ENCODE results near the gene WDR49.
"Not testable (repeated sequence)": the region's sequence is repeated elsewhere in the genome, so short reads cannot be mapped to it uniquely, and the experiment has no call there.

WDR49 gene

GRCh38 chr3:167615030-167615429 is 38.7 kb downstream of the WDR49 start:
- FAIRE-seq: no peak
- no peak for DNase-seq (ENCODE audit: insufficient read length, low spot score)

GRCh38 chr3:167614196-167614595 is 39.5 kb downstream of the WDR49 start:
- FAIRE-seq; DNase-seq (ENCODE audit: insufficient read length, low spot score): not testable (repeated sequence)

GRCh38 chr3:167611718-167612117 is 42.0 kb downstream of the WDR49 start:
- DNase-seq (ENCODE audit: insufficient read length, low spot score): no peak
- no peak for FAIRE-seq

- FAIRE-seq: no peak
Measured at GRCh38 chr3:167609156-167609555, 44.6 kb downstream of the WDR49 start.

GRCh38 chr3:167606836-167607235 is 46.9 kb downstream of the WDR49 start:
- FAIRE-seq (no peak), DNase-seq (ENCODE audit: insufficient read length, low spot score) (no peak)

More at GRCh38 chr3:167609156-167609555, 44.6 kb downstream of the WDR49 start:
- DNase-seq (ENCODE audit: insufficient read length, low spot score): no peak

GRCh38 chr3:167605871-167606270 is 47.9 kb downstream of the WDR49 start:
- no peak for FAIRE-seq
- no peak for DNase-seq (ENCODE audit: insufficient read length, low spot score)

GRCh38 chr3:167602041-167602440 is 51.7 kb downstream of the WDR49 start:
- DNase-seq (ENCODE audit: insufficient read length, low spot score) (no peak), FAIRE-seq (no peak)

- no peak for FAIRE-seq
- DNase-seq (ENCODE audit: insufficient read length, low spot score): no peak
Measured at GRCh38 chr3:167587651-167588050, 66.1 kb downstream of the WDR49 start.

GRCh38 chr3:167575000-167575600 is 78.6 kb downstream of the WDR49 start:
- FAIRE-seq (no peak), DNase-seq (ENCODE audit: insufficient read length, low spot score) (no peak)

- FAIRE-seq (no peak), DNase-seq (ENCODE audit: insufficient read length, low spot score) (no peak)
Measured at GRCh38 chr3:167572991-167573390, 80.8 kb downstream of the WDR49 start.

- no peak for FAIRE-seq
- DNase-seq (ENCODE audit: insufficient read length, low spot score): no peak
Measured at GRCh38 chr3:167568634-167569033, 85.1 kb downstream of the WDR49 start.

GRCh38 chr3:167565489-167565888 is 88.3 kb downstream of the WDR49 start:
- DNase-seq (ENCODE audit: insufficient read length, low spot score) (no peak), FAIRE-seq (no peak)

- DNase-seq (ENCODE audit: insufficient read length, low spot score) (no peak), FAIRE-seq (no peak)
Measured at GRCh38 chr3:167564612-167565011, 89.1 kb downstream of the WDR49 start.

GRCh38 chr3:167559924-167560323 is 93.8 kb downstream of the WDR49 start:
- no peak for FAIRE-seq
- DNase-seq (ENCODE audit: insufficient read length, low spot score): no peak

GRCh38 chr3:167554898-167555297 is 98.8 kb downstream of the WDR49 start:
- FAIRE-seq (no peak), DNase-seq (ENCODE audit: insufficient read length, low spot score) (no peak)

GRCh38 chr3:167538081-167538480 is 115.7 kb downstream of the WDR49 start:
- no peak for FAIRE-seq
- DNase-seq (ENCODE audit: insufficient read length, low spot score): no peak

GRCh38 chr3:167521006-167521355 is 132.8 kb downstream of the WDR49 start:
- DNase-seq (ENCODE audit: insufficient read length, low spot score) (no peak), FAIRE-seq (no peak)

GRCh38 chr3:167520266-167521005 is 133.3 kb downstream of the WDR49 start:
- DNase-seq (ENCODE audit: insufficient read length, low spot score) (no peak), FAIRE-seq (no peak)

- DNase-seq (ENCODE audit: insufficient read length, low spot score) (no peak), FAIRE-seq (no peak)
Measured at GRCh38 chr3:167507954-167508353, 145.8 kb downstream of the WDR49 start.

- DNase-seq (ENCODE audit: insufficient read length, low spot score): no peak
- no peak for FAIRE-seq
Measured at GRCh38 chr3:167502401-167502800, 151.3 kb downstream of the WDR49 start.

GRCh38 chr3:167501941-167502340 is 151.8 kb downstream of the WDR49 start:
- DNase-seq (ENCODE audit: insufficient read length, low spot score): no peak
- no peak for FAIRE-seq

GRCh38 chr3:167497903-167498302 is 155.8 kb downstream of the WDR49 start:
- DNase-seq (ENCODE audit: insufficient read length, low spot score) (no peak), FAIRE-seq (no peak)

- no peak for DNase-seq (ENCODE audit: insufficient read length, low spot score)
- FAIRE-seq: no peak
Measured at GRCh38 chr3:167493244-167493643, 160.5 kb downstream of the WDR49 start.

All from GM19239 (cell line).